Measurements from ENCODE around the gene ADCY2.

DNA sequence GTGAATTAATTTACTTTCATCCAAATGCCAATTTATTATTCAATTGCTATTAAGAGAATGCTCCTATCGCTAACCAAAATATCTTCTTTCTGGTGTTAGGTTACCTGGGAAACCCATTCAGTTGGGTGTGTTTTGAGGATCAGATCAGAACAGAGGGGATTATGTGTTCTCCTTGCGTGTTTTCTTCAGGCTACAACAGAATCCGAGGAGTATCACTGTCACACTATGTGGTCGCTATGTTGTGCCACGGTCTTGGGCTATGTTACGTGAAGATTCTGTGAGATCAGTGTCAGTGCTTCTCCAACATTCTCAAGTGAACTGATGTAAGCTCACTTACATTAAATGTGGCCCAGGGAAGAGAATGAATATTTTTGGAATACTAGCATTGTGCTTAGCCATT lies 39.0 kb downstream of the ADCY2 start:
- no peak for TF ChIP-seq YY1 (IDR thresholded peaks at IDR 0.05; ENCODE audit: insufficient read depth, insufficient read length)
- no peak for TF ChIP-seq SUZ12 (IDR thresholded peaks at IDR 0.05; ENCODE audit: extremely low read depth, insufficient read depth, insufficient read length)
- no peak for TF ChIP-seq ZNF274 (IDR thresholded peaks at IDR 0.05; ENCODE audit: low read depth, low read length)
